NCI-H2171 (cell line): ENCODE measurements around the gene TMEM87A.

ENCODE experiments used
- DNase-seq: peaks from one replicate; lab custom pipeline; 2025; lab: John Stamatoyannopoulos, UW

TMEM87A gene

DNA sequence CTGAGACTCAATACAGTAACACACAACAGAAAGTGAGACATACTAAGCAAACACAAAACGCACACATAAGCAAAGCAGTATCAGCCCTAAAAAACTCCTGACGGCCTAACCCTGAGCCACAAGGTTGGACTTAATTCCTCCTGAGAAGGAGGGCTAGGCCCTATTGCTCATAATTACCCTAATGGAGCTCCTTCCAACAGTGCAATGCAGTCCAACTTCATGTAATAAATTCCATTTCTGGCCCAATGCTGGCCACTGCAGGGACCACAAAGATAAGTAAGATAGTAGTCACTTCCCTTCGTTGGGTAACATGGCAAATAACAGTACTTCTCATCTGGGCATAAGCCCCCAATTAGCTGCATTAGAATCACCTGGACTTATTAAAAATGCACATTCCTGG is 69.3 kb downstream of the TMEM87A start:
- no peak for DNase-seq

DNA sequence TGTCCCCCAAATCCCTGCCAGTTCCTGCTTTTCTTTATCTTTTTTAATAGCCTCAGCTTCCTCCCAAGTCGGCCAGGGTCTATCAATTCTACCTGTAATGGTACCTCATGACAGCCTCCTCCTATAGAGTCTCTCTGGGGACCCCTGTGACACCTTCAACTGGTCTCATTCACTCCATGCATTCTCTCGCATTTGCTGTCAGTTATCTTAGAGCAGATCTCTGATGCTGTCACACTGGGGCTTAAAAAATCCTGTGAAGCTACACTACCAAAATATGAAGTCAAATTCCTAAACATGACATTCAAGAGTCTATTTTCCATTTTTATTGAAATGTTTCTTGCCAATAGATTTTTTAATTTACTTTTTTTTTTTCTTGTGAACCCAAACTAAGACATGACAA is 70.6 kb downstream of the TMEM87A start:
- no peak for DNase-seq

DNA sequence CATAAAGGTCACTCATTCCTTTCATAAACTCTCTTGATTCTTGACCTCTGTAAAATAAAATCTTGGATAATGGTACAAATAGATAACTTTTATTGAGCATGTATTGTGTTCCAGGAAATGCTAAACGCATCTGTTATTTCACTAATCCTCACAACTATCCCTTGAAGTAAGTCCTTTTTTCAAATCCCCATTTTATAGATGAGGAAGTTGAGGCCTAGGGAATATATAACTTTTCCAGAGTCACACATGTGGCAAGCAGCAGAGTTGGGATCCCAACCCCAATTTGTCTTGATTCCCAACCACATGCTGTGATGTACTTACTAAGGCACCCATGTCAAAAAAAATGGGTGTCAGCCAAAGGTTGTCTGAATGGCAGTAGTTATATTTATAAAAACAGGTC is 71.4 kb downstream of the TMEM87A start:
- no peak for DNase-seq

DNA sequence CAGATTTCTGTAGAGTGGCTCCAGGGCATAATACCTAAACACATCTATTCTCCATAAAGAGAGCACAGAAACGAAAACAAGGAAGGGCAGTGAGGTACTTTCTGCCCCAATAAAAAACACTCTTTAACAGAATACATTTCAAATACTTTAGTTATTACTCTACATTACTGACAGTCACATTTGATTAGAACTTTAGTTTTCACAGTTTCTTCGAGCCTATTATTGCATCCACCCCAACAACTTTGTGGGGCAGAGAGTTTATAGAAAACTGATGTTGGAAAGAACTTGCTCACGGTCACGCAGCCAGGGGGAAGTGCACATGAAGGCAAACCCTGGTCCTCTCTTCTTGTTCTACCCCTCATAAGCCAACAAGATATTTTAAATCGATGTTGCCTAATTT is 74.1 kb downstream of the TMEM87A start:
- no peak for DNase-seq

DNA sequence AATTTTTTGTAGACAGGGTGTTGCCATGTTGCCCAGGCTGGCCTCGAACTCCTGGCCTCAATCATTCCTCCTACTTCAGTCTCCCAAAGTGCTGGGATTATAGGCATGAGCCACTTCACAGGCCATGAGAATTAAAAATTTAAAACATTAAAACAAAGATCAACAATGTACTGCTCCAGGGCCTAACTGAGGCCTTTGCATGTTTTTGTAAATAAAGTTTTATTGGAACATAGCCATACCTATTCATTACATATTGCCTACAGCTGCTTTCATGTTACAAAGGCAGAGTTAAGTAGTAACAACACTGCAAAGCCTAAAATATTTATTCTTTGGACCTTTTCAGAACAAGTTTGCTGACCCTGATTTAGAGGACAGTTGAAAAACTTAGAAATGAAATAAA is 74.7 kb downstream of the TMEM87A start:
- no peak for DNase-seq

DNA sequence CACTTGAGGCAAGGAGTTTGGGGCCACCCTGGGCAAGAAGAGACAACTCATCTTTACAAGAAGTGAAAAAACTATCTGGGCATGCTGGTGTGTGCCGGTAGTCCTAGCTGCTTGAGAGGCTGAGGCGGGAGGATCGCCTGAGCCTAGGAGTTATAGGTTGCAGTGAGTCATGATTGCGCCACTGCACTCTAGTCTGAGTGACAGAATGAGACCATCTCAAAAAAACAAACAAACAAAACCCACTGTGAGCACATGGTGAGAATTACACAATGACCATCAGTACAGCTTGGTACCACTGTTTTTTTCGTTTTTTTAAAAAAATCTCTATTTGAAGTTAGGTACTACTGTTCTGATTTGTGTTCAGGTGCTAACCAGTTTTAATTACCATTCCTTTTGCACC is 78.7 kb downstream of the TMEM87A start:
- no peak for DNase-seq

DNA sequence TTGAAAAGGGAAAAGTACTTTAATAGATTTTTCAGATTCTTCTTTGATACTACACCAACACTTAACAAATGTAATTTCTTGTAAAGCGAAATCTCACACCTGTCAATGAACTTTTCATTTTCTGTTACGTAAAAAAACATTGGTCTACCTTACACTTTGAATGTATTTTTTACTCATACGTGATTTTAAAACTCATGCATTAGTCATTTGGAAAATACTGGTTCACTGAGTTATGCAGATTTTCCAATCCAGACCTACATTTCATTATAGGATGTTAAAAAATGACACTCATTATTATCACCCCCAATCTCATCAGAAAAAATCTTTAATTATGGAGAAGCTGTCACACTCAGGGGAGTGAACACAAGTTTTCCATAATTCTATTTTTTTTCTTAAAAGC is 79.8 kb downstream of the TMEM87A start:
- no peak for DNase-seq

DNA sequence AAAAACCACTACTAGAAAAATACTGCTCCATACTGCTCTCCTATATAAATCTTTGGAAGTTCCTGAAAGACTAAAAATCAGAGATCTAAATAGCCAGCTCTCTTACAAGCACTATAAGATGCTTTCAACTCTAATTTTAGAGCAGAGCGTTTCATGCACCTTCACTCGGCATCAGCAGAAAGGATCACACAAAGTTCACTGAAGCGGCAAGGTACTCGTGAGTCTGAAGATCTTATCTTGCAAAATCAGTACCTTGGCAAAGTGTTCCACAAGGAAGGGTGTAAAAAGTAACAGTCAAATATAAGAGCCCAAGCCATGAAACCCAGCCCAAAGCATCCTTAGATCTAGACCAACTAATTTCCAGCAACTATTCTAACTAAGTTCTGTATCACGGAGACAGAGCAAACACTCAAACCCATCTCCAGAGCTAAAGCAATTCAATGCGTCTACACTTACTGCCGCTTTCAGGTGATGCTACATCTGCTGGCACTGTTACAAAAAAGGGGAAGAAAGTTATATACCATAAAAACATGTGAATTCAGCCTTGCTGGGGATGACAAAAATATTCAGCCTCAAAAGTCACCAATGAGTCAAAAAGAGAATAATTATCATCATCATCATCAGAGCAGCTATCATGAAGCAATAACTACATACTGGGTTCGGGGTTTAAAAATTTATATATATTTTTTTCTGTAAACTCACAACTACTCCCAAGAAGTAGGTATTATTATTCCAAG is 81.5 kb downstream of the TMEM87A start:
- DNase-seq, result no peak

DNA sequence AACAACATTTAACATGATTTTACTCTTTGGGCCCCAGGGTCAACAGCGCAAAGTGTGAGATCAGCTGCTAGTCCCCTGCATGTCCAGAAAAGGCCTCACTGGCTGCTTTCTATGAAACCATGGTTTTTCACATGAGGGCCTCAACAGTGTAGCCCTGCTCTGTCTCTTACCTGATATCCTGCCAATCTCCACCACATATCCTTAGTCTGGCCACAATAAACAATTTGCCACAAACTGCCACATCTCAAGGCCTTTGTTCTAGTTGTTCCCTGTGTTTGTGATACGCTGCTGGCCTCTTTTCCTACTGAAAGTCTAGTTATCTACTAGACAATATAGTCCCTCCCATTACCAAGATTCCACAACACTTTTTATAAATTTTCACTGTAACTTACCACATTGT is 82.9 kb downstream of the TMEM87A start:
- no peak for DNase-seq

DNA sequence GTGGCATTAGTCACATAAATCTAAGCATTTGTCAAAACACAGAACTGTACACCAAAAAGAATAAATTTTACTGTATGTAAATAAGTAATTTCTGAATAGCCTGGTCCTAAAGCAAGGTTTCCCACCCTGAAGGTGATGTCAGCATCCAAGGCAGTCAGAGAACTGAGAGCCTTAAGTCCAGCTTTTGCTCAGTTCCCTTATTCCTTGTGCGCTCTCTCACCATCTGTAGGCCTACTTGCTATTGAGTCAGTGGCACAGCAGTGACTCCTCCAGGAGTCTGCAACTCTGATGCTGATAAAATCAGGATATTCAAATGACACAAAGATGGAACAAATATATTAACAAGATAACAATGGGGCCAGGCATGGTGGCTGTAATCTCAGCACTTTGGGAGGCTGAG is 87.4 kb downstream of the TMEM87A start:
- DNase-seq, result no peak

DNA sequence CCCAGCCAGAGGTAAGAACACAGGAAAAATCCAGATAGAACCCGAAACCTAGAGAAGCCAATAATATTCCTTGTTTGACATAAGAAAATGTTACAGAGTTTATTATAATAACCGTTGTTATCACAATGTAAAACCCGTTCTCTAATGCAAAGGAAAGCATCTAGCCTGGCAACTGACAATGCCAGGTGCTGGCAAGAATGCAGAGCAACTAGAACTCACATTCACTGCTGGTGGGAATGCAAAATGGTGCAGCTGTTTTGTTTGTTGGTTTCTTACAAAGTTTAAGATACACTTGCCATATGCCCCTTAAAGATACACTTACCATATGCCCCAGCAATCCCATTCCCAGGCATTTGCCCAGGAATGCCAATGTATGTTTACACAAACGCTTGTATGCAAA is 88.5 kb downstream of the TMEM87A start:
- no peak for DNase-seq

DNA sequence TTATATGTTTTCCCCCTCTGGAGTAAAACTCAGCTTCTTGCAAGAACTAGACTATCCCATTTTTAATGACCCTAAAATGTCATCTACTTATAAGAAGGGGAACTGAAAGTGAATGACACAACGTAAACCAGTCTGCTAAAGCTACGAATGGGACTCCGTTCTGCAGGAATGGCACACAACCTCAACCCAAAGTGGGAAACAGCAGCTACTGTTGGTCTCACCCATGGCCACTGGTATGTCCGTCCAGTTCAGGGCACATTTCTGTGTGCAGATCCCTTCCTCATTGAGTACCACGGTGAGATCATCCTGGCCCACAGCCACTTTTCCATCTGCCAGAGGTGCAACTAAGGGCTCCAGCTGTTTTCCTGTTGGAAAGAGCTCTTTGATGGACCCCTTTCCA is 88.9 kb downstream of the TMEM87A start:
- DNase-seq, result no peak

DNA sequence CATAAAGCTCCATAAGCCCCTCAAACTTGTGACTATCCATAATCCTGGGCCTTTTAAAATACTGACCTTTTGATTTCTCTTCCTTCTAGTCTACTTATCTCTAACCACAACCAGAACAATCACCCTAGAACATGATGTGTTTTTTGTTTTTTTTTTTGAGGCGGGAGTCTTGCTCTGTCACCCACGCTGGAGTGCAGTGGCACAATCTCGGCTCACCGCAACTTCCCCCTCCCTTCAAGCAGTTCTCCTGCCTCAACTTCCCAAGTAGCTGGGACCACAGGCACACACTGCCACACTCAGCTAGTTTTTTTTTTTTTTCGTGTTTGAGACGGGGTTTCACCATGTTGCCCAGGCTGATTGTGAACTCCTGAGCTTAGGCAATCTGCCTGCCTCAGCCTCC is 90.3 kb downstream of the TMEM87A start:
- no peak for DNase-seq

DNA sequence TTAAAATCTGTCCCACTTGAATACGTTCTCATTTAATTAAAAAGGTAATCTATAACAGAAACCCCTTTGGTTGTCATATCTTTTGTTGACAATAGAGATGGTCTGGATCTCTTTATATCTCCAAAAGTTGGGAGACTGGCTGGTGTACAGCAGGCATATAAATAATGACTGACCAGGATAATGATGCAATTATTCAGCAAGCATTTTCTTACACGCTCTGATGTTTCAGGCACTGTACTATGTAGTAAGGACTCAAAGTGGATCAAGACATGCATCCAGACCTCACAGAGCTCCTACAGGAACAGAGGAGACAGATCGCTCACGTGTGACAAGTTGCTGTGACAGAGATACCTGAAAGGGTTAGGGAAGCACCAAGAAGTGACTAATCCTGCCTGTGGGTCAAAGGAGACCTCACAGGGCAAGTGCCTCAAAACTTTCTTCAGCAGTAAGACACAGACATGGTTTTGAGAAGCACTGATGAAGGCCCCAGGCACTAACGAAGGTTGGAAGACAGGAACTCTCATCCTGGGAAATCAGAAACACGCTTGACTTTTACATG is 90.8 kb downstream of the TMEM87A start:
- no peak for DNase-seq

DNA sequence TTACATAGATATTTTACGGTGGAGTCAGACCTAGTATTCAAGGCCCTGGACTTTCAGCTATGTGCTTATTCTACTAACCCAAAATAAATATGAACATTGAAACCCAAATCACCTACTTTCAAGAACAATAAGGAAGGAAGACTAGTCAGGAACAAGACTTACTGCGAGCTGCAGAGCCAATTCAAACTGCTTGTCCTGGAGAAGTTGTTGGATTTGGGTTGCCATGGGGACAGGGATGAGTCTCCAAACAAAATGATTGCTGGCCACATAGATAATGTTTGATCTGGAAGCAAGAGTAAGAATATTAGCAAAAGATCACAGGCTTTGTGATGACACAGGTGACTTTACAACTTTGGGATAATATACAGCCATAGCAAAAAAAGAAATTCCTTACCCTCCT is 95.2 kb downstream of the TMEM87A start:
- no peak for DNase-seq

DNA sequence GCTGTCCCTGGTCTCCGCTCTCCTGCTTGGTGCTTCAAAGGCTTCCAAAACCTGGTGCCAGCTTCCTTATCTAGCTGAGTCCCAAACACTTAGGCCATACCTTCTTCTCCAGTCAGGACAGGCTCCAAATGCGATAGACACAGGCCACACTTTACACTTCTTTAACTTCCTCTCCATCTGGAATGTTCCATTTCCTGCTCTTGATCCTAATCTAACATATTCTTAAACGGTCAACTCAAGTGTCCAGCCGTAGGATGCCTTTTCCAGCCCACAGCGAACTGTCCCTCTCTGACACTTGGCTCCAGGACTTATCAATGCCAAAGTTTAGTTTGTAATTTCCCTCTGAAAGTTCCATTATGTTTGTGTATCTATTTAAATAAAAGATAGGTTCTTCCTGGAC is 97.6 kb downstream of the TMEM87A start:
- no peak for DNase-seq

DNA sequence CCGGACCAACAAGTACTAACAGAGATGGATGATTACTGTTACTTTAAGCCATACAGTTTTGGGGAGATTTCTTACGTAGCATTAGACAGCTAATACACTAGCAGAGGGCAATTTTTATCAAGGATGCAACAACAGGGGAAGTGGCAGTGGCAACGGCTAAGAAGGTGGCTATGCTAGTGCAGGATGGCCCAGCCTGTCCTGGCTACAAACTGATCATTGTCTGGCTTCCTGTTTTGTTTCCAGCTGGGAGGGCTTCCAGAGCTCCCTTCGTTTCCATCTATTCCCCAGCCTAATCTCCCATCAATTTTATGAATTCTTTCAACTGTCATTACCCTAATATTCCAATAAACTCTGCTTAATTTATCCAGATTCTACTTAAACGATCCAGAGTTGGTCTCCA is 100.8 kb downstream of the TMEM87A start:
- no peak for DNase-seq

DNA sequence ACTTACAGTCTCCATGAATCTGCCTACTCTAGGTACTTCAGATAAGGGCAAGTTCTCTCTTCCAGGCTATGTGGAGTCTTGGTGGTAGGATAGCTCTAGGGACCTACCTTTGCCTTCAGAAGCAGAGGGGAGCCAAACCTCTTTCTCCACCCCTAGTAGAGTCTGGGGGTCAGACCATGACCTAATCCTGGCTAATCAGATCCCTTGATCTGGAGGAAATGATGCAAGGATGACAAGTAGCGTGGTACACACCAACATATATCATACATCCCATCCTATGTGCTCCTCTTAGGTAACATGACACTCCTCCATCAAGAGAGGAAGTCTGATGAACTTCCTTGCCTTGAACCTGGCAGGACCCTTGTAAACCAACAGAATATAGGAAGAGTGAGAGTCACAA is 101.4 kb downstream of the TMEM87A start:
- no peak for DNase-seq

DNA sequence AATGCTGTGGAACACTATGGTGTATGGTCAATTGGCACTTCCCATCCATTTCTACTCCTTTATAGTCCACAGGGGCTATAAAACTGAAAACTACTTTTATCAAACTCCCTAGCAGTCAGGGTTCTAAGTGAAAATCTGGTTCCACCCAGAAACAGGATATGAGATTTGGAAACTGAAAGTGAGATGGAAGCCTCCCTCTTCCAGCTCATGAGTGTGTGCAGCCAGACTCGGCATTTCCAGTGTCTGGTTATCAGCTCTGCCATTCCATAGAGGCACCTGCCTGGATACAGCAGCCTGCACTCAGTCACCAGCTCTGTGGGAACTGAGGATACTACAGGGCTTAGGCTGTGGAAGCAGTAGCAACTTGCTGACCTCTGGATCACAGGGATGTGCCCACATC is 102.1 kb downstream of the TMEM87A start:
- no peak for DNase-seq

DNA sequence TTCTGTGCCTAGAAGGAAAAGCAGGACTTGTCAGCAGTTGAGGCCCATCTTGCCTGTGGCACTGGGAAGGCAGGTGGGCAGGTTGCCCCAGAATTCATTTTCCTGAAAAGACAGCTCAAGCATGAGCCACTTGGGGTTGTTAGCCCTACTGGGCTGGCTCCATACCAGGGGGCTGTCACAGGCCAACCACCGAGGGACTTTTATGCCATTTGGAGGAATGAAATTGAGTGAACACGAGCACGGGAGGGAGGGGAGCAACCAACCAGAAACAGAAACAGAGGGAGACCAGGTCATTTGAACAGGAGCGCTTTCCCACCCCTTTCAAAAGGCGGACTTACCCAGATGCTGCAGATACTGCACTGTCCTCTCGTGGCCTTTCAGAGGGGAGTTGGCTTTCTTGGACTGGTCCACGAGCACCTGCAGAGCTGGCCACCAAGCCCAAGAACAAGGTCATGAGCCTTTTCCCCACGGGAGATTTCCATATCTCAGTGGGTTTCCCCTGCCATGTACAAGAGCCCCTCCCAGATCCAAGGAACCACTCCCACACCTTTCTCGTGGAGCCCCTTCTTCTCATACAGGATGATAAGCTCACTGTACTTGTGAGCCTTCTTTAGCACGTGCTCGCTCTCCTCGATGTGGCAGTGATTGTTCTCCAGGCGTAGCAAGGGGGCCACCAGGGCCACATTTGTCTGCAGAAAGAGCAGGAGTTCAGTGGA is 106.8 kb downstream of the TMEM87A start:
- no peak for DNase-seq

DNA sequence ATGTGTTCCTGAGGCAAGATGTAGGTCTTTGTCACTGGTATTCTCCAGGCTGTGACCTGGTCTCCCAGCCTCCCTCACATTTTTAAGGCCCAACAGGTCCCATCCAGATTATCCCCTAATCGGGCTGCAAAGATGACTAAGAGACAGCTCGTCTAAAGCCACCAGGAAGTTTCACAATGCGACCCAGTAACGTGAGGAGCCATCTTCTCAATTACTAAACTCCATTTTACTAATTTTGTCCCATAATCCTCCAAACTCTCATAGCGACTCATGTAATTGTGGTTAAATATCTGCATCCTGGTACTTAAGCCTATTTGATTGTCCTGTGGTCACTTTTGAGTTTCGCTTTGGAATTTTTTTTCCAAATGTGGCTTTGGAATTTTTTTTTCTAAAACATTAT is 108.1 kb downstream of the TMEM87A start:
- DNase-seq, result no peak

DNA sequence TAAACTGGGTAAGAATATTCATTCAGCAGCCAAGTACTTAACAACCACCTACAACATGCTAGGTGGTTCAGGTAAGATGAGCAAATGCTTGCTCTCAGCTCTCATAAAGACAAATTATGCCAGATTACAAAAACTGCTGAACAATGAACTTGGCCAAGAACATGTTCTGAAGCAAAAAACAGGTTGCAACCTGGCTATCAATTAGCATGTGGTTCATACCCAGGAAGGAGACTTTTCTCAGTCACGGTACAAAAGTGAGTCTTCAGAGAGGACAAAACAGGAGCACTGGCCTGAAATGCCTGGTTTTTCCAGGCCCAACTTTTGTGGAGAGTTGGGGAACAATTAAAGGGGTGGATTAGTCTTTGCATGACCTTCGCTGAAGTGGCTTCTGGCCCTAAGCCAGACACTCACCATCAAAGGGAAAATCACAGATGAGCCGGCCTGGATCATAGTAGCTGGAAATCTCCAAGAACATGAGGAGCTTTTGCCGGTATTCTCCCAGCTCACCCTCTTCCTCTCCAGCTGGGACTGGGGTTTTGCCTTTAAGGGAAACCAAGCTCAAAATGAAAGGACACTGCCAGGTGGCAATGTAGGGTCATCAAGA is 109.2 kb downstream of the TMEM87A start:
- no peak for DNase-seq

DNA sequence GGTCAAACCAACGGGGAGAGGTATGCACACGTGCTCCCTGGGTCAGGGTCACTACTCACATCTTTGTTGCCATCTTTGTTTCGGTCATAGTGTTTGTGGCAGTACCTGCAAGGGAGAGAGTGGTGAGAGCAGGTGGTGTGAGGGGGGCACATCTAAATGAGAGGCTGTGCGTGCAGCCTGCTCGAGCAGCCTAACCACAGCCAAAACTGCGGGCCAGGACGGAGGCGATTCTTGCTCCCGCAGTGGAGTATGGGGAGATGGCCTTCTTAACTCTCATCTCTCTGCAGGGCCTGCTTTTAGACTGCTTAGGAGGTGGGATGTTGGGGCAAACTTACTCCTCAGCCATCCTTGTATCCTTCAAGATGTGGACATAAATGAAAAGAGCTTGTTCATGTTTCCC is 109.9 kb downstream of the TMEM87A start:
- no peak for DNase-seq
